ENCODE measurements around the gene MBNL2. TPM values are rescaled to one million over a fixed set of nuclear protein-coding genes. Genes with fewer than 3 reads are reported as not detected.

Gene MBNL2
- total and polyA plus RNA-seq, 8 donors: 8.9 to 66.5 (median 37.7) TPM

DNA sequence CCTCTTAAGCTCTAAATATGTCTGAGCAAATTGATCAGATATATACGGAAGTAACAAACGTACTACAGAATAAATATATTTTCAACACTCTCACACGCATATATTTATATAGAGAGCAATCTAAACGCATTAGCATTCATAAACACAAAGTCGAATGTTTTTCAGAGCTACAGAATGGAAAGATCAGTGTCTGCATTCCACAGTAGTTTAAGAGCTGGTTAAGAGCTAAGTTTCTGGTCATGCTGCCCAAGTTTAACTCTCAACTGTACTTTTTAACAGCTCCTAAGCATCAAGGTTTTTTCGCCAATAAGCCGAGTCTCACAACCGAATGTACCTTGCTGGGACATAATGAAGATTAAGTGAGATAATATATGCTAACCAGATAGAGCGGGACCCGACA, 175.1 kb downstream of the MBNL2 start:
- no peak overlapping the region for H3K27ac ChIP-seq
- no peak for FAIRE-seq
- TF ChIP-seq, protein P1, sequence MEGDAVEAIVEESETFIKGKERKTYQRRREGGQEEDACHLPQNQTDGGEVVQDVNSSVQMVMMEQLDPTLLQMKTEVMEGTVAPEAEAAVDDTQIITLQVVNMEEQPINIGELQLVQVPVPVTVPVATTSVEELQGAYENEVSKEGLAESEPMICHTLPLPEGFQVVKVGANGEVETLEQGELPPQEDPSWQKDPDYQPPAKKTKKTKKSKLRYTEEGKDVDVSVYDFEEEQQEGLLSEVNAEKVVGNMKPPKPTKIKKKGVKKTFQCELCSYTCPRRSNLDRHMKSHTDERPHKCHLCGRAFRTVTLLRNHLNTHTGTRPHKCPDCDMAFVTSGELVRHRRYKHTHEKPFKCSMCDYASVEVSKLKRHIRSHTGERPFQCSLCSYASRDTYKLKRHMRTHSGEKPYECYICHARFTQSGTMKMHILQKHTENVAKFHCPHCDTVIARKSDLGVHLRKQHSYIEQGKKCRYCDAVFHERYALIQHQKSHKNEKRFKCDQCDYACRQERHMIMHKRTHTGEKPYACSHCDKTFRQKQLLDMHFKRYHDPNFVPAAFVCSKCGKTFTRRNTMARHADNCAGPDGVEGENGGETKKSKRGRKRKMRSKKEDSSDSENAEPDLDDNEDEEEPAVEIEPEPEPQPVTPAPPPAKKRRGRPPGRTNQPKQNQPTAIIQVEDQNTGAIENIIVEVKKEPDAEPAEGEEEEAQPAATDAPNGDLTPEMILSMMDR (IDR thresholded peaks at IDR 0.05): no peak
- no peaks in the 10 kb centered on the region for H3K9me3 ChIP-seq
- H3K27me3 ChIP-seq: no peaks in the 10 kb centered on the region
- no peak for DNase-seq
- intact Hi-C loops (cut with DNase I): no loop called here
- H3K4me3 ChIP-seq: no peak overlapping the region
- ATAC-seq: no peak
- H3K4me1 ChIP-seq: peaks cover 0 to 3% (median 3%) of the 10 kb centered on the region in 3 donors
- WGBS, 2 donors: 72 to 74% methylated on average over 10 of the region's 10 CpGs
- no peaks in the 10 kb centered on the region for H3K36me3 ChIP-seq

DNA sequence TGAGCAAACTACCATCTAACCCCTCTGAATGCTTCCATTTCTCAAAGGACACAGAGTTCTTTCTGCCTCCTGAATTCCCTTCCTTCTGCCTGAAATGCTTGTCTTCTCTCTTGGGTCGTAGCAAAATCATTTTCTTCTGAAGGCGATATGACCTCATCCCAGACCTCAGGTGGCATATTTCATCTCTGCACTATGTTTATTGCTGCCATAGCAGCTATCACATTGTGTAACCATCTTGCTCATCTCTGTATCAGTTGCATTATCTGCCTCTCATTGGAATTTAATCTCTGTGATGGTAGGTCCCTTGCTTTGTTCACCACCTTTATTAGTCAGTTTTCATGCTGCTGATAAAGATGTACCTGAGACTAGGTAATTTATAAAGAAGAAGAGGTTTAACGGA, 179.3 kb downstream of the MBNL2 start:
- no peak overlapping the region for H3K27ac ChIP-seq
- DNase-seq (no peak), FAIRE-seq (no peak), ATAC-seq (no peak)
- TF ChIP-seq, protein P1 (IDR thresholded peaks at IDR 0.05): no peak
- no peaks in the 10 kb centered on the region for H3K36me3 ChIP-seq
- H3K27me3 ChIP-seq: no peaks in the 10 kb centered on the region
- intact Hi-C loops (cut with DNase I): no loop called here
- H3K4me1 ChIP-seq: no peaks in the 10 kb centered on the region
- H3K4me3 ChIP-seq: no peak overlapping the region
- H3K9me3 ChIP-seq: no peaks in the 10 kb centered on the region
- 57 to 81% methylated on average over 3 of the region's 3 CpGs for WGBS, 2 donors

DNA sequence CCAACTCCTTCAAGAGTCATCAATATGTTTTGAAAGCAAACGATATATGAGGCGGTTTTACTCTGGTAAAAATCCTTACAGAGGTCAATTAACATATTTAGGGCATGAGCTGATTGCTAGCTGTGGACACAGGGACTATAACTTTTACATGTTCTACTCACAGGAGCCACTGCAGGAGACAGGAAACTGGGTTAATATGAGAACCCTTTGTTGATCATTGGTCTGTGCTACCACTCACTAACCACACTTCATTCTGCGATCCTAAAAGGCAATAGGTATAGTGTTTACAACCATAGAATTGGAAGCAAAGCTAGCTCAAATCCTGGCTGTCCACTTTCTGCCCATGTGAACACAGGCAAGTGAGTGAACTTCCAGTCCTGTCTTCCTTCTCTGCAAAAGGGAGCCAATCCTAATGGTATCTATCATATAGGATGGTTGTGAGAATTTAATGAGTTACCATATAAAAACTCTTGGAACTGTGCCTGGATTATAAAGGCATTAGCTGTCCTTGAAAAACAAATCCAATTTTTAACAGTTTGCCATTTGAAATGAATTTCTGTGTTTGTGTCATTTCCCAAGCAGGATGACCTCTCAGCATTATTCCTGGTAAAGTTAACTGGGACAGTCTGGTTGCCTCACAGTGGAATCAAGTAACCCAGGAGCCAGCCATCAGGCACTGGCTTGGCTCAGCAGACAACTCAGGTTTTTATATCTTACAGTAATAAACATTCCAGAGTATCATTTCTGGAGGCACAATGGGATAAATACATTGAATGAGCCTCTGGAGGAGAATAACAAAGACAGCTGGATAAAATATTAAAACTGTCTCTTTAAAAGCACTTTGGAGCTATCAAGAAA, 182.0 kb downstream of the MBNL2 start:
- ATAC-seq (no peak), FAIRE-seq (no peak), DNase-seq (no peak)
- Histone ChIP-seq H3K9me3 (no peaks in the 10 kb centered on the region), H3K4me1 (no peaks in the 10 kb centered on the region), H3K4me3 (no peak overlapping the region), H3K36me3 (no peaks in the 10 kb centered on the region), H3K27me3 (no peaks in the 10 kb centered on the region), H3K27ac (no peak overlapping the region)
- 53 to 57% methylated on average over 3 of the region's 3 CpGs for WGBS, 2 donors
- TF ChIP-seq, protein P1 (IDR thresholded peaks at IDR 0.05): no peak
- intact Hi-C loops (cut with DNase I): no loop called here

DNA sequence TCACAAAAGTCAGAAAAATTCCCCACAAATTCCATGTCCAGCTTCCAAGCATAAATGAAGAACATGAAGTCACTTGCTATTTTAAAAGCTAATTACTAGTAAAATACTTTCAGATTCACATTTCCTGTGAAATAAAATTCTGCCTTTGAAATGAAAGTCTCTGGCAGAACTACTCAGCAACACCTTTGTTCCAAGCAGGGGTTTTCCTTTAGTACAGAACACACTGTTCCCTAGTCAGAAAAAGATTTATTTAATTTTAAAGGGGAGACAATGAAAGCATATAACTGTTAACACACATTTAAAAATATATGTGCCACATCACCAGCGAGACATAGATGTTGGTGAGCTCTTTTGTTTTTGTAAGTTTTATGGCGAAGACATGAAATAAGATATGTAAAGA, 185.4 kb downstream of the MBNL2 start:
- WGBS, 2 donors: 73 to 85% methylated on average over 2 of the region's 2 CpGs
- FAIRE-seq: no peak
- DNase-seq: no peak
- Histone ChIP-seq H3K36me3 (no peaks in the 10 kb centered on the region), H3K27me3 (no peaks in the 10 kb centered on the region), H3K4me1 (no peaks in the 10 kb centered on the region), H3K4me3 (no peak overlapping the region), H3K27ac (no peak overlapping the region), H3K9me3 (no peaks in the 10 kb centered on the region)
- intact Hi-C loops (cut with DNase I): no loop called here
- ATAC-seq: no peak
- TF ChIP-seq, protein P1 (IDR thresholded peaks at IDR 0.05): no peak

DNA sequence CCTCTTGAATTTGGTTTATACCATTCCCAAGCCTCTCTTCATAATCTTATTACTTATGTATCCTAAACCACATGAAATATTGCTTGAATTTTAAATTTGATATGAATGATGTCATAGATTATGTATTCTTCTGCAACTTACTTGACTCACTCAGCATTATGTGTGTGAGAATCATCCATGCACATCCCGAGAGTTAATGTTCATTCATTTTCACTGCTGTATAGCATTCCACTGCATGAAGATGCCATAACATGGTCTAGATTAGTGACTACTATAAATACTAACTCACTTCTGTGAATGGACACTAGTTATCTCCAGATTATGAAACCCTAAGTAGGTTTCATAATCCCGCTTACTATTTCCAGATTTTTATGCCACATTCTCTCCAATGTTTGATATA, 186.8 kb downstream of the MBNL2 start:
- no peak overlapping the region for H3K4me3 ChIP-seq
- H3K4me1 ChIP-seq: no peaks in the 10 kb centered on the region
- no peaks in the 10 kb centered on the region for H3K36me3 ChIP-seq
- no peak overlapping the region for H3K27ac ChIP-seq
- H3K27me3 ChIP-seq: no peaks in the 10 kb centered on the region
- WGBS, 2 donors: 85 to 93% methylated on average over 2 of the region's 2 CpGs
- TF ChIP-seq, protein P1 (IDR thresholded peaks at IDR 0.05): no peak
- H3K9me3 ChIP-seq: no peaks in the 10 kb centered on the region
- DNase-seq (no peak), FAIRE-seq (no peak), ATAC-seq (no peak)
- intact Hi-C loops (cut with DNase I): no loop called here
